Breast epithelium (tissue), 3 donors: Measurements from ENCODE around the gene TOP3A.

Source experiments
- CTCF ChIP-seq, 3 donors: fragments of 450-650 bp; IDR thresholded peaks; one replicate each; pipeline ENCODE4 v1.5.1; 2016 to 2017; ENCODE audit warnings: antibody characterized with exemption in 3 of 3, mild to moderate bottlenecking in 3 of 3, moderate library complexity in 3 of 3
- POLR2A ChIP-seq: fragments of 450-650 bp; IDR thresholded peaks from one replicate; pipeline ENCODE4 v1.6.1; 2016; ENCODE audit warnings: antibody characterized with exemption, mild to moderate bottlenecking, moderate library complexity
- POLR2AphosphoS5 ChIP-seq, 3 donors: sonication (generic); formaldehyde crosslinking; IDR thresholded peaks; one replicate each; pipeline ENCODE4 v1.6.1; 2017; ENCODE audit warnings: antibody characterized with exemption in 3 of 3

GRCh38 chr17:18314059-18314730 is 599 bp downstream of the TOP3A start:
- no peak for TF ChIP-seq CTCF (IDR thresholded peaks at IDR 0.05)
- TF ChIP-seq POLR2A: no peak
- TF ChIP-seq POLR2AphosphoS5 (IDR thresholded peaks at IDR 0.05): no peak
